ENCODE measurements around the gene CPTP.

CPTP gene

DNA sequence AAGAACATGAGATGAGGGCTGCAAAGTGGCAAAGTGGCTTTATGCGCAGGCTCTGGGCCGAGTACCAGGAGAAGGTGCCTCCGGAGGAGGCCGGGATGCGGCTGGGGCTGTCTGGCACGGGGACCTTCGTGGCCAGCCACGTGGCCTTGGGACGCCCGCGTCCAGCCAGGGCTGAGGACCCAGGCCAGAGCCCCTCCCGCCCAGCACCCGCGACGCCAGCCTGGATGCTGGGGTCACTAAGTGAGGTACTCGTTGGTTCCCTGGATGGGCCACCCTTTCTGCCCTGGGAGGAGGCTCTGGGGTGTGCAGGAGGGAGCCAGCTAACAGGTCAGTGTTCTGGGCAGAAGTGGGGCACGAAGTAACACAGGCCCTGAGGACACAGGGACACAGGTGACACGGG lies 31.8 kb upstream of the CPTP start:
- no peak overlapping the region for H3K4me3 ChIP-seq (ENCODE audit: low read depth, low read length)
- TF ChIP-seq, protein P1, sequence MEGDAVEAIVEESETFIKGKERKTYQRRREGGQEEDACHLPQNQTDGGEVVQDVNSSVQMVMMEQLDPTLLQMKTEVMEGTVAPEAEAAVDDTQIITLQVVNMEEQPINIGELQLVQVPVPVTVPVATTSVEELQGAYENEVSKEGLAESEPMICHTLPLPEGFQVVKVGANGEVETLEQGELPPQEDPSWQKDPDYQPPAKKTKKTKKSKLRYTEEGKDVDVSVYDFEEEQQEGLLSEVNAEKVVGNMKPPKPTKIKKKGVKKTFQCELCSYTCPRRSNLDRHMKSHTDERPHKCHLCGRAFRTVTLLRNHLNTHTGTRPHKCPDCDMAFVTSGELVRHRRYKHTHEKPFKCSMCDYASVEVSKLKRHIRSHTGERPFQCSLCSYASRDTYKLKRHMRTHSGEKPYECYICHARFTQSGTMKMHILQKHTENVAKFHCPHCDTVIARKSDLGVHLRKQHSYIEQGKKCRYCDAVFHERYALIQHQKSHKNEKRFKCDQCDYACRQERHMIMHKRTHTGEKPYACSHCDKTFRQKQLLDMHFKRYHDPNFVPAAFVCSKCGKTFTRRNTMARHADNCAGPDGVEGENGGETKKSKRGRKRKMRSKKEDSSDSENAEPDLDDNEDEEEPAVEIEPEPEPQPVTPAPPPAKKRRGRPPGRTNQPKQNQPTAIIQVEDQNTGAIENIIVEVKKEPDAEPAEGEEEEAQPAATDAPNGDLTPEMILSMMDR (IDR thresholded peaks at IDR 0.05; ENCODE audit: low read depth, low read length), result no peak

DNA sequence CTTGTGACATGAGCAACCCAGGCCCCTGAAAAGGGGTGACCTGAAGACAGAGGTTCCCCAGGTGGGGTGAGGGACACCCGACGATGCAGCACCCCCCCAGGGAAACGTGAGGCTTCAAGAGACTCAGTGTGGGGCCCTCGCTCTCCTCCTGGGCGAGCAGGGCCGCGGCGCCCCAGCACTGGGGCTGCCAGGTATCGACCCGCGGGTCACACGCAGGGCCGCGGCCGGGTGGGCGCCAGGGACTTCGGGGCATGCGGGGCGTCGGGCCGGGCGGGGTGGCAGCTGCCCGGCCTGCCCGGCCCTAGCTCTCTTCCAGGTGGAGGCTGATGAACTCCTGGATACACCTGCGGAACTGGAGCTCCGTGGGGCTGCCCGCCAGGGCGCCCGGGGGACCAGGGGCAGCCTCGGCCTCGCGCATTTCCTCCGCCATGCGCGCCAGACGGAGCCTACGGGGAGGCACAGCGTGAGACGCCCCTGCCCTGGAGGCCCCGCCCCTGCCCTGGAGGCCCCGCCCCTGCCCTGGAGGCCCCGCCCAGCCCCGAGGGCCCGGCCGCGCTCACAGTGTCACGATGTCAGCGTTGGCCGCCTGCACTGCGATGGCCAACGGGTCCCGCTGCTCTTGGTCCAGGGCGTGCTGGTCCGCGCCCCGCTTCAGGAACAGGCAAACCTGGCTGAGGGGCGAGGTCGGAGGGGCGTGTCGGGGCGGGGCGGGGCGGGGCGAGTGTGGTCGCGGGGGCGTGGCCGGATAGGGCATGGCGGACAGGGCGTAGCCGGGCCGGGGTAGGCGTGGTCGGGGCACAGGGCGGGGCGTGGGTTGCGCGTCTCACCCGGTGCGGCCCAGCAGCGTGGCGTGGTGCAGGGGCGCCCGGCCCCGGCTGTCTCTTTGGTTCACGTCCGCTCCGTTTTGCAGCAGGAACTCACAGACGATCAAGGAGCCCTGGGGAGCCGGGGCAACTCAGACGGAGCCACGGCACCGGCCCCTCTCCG lies 31.0 kb upstream of the CPTP start:
- TF ChIP-seq, protein P1 (IDR thresholded peaks at IDR 0.05; ENCODE audit: low read depth, low read length), result no peak
- no peak overlapping the region for H3K4me3 ChIP-seq (ENCODE audit: low read depth, low read length)

DNA sequence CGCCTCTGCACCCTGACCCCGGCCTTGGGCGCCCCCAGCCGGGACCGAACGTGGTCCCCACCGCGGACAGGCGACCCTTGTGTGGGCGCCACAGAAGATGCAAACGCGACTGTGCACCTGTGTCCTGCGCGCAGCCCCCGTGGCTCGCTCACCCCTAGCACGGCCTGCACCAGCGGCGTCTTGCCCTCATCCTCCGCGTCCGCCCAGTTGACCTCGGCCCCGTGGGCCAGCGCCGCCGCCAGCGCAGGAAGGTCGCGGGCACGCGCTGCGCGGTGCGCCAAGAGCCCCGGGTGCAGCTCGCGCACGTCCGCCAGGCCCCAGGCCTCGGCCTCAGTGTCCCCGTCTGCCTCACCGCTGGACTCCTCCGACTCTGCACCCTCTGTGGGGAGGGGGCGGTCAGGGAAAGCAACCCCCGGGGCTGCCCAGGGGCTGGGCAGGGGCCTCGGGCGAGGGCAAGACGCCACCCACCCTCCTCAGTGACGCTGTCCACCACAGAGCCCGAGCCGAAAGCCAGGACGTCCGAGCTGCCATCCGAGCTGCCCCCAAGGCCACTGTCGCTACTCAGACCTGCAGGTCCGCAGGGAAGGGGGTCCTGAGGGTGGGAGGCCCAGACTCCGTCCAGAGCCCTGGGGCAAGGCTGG lies 30.2 kb upstream of the CPTP start:
- no peak overlapping the region for H3K4me3 ChIP-seq (ENCODE audit: low read depth, low read length)
- TF ChIP-seq, protein P1 (IDR thresholded peaks at IDR 0.05; ENCODE audit: low read depth, low read length), result no peak

DNA sequence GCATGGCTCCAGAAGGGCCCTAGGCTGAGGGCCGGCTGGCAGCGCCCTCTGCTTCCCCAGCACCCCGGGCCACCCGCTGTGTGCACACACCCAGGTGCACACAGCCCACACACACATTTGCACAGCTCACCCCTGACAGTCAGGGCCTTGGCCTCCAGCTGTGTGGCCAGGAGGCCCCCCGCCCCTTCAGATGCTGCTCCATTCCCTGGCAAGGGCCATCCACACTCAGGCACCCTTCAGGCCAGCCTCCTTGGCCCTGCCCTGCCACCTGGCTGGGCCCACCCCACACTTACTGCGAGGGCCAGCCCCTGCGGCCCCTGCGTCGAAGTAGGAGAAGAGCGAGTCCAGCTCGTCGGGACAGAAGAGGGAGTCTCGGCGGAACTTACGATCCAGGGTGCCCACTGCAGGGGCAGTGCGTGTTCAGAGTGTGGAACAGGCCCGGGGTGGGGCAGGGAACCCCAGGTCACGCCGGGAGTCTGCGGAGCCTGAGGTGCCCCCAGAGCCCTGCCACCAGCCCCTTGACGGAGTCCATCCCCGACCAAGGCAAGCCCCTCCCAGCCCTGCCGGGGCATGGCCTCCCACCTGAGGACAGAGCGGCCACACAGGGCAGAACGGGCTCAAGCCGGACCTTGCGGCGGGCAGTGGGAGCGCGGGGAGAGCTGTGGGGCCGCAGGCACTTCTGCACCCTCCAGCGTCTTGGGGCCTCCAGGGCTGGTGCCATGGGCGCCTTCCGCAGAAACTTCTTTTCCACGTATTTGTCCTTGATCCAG lies 29.3 kb upstream of the CPTP start:
- no peak overlapping the region for H3K4me3 ChIP-seq (ENCODE audit: low read depth, low read length)
- TF ChIP-seq, protein P1 (IDR thresholded peaks at IDR 0.05; ENCODE audit: low read depth, low read length), result no peak

DNA sequence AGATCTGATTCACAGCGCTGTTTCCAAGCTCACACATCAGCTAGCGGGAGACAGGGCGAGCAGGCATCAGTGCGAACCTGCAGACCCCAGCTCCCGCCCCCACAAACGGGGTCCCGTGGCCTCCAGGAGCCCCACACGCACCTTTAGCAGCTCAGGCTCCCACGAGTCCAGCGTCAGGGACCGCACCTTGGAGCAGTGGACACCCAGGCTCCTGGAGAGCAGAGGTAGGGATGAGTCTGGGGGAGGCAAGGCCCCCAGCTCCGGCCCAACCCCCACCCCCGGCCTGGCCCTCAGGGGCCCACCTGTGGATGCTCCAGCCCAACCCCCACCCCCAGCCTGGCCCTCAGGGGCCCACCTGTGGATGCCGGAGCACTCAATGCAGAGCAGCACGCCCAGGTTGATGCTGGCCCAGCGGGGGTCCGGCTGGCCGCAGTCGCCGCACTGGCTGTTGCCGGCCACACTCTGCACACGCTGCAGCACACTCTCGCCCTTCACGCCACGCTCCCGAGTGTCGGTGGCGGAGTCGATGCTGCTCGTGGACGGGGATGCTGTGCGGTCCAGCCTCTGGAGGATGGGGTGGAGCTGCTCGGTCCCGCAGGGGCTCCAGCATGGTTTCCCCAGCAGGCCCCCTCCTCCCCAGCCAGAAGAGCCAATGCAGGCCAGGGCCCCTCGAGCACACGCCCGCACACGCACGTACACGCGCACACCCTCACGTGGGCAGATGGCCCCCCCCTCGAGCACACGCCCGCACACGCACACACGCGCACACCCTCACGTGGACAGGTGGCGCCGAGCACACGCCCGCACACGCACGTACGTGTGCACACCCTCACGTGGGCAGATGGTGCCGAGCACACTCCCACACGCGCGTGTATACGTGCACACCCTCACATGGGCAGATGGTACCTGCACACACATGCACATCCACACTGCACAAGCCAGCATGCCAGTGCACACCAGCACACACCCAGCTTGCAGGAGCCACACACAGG lies 28.2 kb upstream of the CPTP start:
- no peak overlapping the region for H3K4me3 ChIP-seq (ENCODE audit: low read depth, low read length)
- TF ChIP-seq, protein P1 (IDR thresholded peaks at IDR 0.05; ENCODE audit: low read depth, low read length), result no peak

DNA sequence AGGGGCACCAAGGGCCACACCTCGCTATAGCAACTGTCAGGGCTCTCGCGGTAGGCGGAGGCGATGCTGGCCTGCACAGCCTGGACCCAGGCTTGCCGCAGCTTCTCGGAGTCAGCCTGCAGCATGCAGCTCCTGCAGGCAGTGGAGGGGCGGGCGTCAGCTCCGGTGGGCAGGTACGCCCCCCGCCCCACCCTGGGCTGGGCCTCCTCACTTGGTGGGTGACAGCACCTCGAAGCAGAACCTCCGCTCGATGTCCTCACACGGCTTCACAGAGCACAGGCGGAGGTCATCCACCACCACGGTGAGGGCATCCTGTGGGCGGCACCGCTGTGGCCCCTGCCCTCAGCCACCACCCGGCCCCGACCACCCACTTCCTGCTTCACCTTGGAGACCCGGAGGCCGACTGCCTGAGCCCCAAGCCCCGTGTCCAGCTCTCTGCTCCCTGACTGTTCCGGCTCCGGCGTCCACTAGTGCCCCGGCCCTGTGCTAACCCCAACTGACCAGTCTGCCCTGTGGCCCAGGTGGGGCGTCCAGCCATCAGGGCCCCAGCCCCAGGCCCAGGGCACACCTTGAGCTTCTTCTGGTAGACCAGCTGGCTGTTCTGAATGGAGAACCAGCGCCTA lies 26.7 kb upstream of the CPTP start:
- no peak overlapping the region for H3K4me3 ChIP-seq (ENCODE audit: low read depth, low read length)
- TF ChIP-seq, protein P1 (IDR thresholded peaks at IDR 0.05; ENCODE audit: low read depth, low read length), result no peak

Data from WI38 (cell line).